HFFc6 (cell line): ENCODE data around the gene MEGF9. TPM values are rescaled to one million over a fixed set of nuclear protein-coding genes. Genes with fewer than 3 reads are reported as not detected.
A peak's percentile ranks its signal among the peaks of the same experiment; 100 is the strongest.

ENCODE experiments used
- DNase-seq: peaks from one replicate; pipeline ENCODE4 v3.0.0-alpha.2; 2018
- H3K27ac Mint-ChIP-seq: 2 replicates; pipeline ENCODE4 v1.8.0; 2020; ENCODE audit warnings: mild to moderate bottlenecking, mixed read lengths
- H3K27me3 Mint-ChIP-seq: 2 replicates; pipeline ENCODE4 v1.8.0; 2021; ENCODE audit warnings: mild to moderate bottlenecking, moderate library complexity, mixed read lengths; ENCODE audit not compliant: insufficient read depth
- H3K36me3 Mint-ChIP-seq: 2 replicates; pipeline ENCODE4 v1.8.0; 2021; ENCODE audit warnings: low read depth, mixed read lengths
- H3K4me1 Mint-ChIP-seq: 2 replicates; pipeline ENCODE4 v1.8.0; 2020; ENCODE audit warnings: low read depth, mixed read lengths
- H3K4me3 Mint-ChIP-seq: 2 replicates; pipeline ENCODE4 v1.8.0; 2020; ENCODE audit warnings: mild to moderate bottlenecking, moderate library complexity, mixed read lengths
- H3K9me3 Mint-ChIP-seq: 2 replicates; pipeline ENCODE4 v1.8.0; 2020; ENCODE audit warnings: mild to moderate bottlenecking, mixed read lengths
- total RNA-seq, 6 experiments: library from RNA; stranded (reverse); fragmentation: NEBNext Ultra II Directional; extraction: Animal tissue kit (Norgen Biotek cat#: 25700); gene quantifications; 2 replicates in 1 of 6; 3 replicates in 5 of 6; pipeline ENCODE4 v1.2.3, GENCODE V29; 2021
- TF ChIP-seq, protein P1 (sequence below): fragments of 200-600 bp; sonication (generic); IDR thresholded peaks from 2 replicates; pipeline ENCODE4 v1.5.0; 2021; ENCODE audit warnings: antibody characterized with exemption, mild to moderate bottlenecking

MEGF9 gene
- total RNA-seq, 6 experiments from 2014 or later = 5.1 to 9.8 (median 8.8) TPM

DNA sequence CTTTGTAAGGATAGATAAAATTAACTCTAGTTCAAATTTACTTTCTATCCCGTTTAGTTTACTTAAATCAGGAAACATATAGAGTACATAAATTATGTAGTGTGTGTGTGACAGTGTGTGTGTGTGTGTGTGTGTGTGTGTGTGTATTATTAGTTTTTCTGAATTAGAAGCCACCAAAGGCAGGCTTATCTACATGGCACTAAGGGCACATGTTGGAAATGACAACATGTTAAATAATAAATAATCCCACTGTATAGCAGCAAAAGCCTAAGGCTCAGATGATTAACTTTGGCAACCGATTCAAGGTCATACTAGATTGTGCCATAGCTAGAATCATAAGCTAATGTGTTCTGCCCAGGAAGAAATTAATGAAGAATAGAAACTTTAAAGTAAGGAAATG lies 54.6 kb downstream of the MEGF9 start:
- Mint-ChIP-seq H3K27ac (no peak overlapping the region), H3K4me3 (no peak overlapping the region), H3K27me3 (no peaks in the 10 kb centered on the region), H3K9me3 (no peaks in the 10 kb centered on the region), H3K36me3 (no peaks in the 10 kb centered on the region), H3K4me1 (peaks cover 7% of the 10 kb centered on the region; the same call in 1 of the 2 replicates)
- no peak for DNase-seq
- TF ChIP-seq, protein P1, sequence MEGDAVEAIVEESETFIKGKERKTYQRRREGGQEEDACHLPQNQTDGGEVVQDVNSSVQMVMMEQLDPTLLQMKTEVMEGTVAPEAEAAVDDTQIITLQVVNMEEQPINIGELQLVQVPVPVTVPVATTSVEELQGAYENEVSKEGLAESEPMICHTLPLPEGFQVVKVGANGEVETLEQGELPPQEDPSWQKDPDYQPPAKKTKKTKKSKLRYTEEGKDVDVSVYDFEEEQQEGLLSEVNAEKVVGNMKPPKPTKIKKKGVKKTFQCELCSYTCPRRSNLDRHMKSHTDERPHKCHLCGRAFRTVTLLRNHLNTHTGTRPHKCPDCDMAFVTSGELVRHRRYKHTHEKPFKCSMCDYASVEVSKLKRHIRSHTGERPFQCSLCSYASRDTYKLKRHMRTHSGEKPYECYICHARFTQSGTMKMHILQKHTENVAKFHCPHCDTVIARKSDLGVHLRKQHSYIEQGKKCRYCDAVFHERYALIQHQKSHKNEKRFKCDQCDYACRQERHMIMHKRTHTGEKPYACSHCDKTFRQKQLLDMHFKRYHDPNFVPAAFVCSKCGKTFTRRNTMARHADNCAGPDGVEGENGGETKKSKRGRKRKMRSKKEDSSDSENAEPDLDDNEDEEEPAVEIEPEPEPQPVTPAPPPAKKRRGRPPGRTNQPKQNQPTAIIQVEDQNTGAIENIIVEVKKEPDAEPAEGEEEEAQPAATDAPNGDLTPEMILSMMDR = no peak

DNA sequence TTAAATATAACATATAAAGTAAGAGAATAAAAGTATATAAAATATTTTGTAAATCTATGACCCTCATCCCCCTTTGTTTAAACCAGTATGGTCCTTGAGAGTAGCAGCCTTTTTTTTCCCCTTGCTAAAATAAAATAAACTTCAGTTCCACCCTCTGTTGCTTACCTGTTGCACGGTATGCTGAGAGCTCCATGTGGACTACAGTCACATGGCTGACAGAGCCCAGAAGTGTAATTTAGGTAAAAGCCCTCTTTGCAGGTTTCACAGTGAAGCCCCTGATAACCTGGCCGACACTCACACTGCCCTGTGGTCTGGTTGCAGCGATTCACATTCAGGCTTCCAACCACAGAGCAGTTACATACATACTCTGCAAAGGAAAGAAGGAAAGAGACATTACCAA lies 55.1 kb downstream of the MEGF9 start:
- Mint-ChIP-seq H3K4me1 (peaks cover 11% of the 10 kb centered on the region; the same call in 1 of the 2 replicates), H3K36me3 (no peaks in the 10 kb centered on the region), H3K4me3 (no peak overlapping the region), H3K27me3 (no peaks in the 10 kb centered on the region), H3K27ac (no peak overlapping the region), H3K9me3 (no peaks in the 10 kb centered on the region)
- no peak for DNase-seq
- TF ChIP-seq, protein P1 = no peak

DNA sequence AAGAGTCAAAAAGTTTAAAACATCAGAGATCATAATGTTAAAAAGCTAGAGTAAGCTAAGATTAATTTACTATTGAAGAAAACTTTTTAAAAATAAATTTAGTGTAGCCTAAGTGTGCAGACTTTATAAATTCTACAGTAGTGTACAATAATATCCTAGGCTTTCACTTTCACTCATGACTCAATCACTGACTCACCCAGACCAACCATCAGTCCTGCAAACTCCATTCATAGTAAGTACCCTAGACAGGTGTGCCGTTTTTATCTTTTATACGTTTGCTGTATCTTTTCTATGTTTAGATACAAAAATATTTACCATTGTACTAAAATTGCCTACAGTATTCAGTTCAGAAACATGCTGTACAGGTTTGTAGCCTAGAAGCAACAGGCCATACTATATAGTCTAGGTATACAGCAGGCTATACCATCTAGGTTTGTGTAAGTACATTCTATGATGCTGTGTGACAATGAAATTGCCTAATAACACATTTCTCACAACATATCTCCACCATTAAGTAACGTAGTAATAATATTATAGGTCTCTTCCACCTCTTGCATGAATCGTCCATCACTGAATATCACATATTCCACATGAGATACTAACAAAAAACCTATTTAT lies 59.2 kb downstream of the MEGF9 start:
- peaks cover 11% of the 10 kb centered on the region; the same call in 1 of the 2 replicates for H3K4me1 Mint-ChIP-seq
- no peaks in the 10 kb centered on the region for H3K9me3 Mint-ChIP-seq
- no peak overlapping the region for H3K4me3 Mint-ChIP-seq
- H3K36me3 Mint-ChIP-seq = no peaks in the 10 kb centered on the region
- peak; percentile 27 for DNase-seq
- TF ChIP-seq, protein P1 = no peak
- no peaks in the 10 kb centered on the region for H3K27me3 Mint-ChIP-seq
- no peak overlapping the region for H3K27ac Mint-ChIP-seq

DNA sequence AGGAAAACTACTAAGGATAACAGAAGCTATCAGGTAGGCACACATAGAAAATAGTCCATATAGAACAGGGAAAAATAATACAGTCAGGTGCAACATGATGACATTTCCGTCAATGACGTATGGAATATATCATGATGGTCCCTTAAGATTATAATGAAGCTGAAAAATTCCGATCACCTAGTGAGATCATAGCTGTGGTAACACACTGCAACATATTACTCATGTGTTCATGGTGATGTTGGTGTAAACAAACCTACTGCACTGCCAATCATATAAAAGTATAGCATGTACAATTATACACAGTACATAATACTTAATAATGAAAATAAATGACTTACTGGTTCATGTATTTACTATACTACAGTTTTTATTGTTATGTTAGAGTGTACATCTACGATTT lies 60.0 kb downstream of the MEGF9 start:
- no peaks in the 10 kb centered on the region for H3K36me3 Mint-ChIP-seq
- H3K9me3 Mint-ChIP-seq = no peaks in the 10 kb centered on the region
- H3K27ac Mint-ChIP-seq = no peak overlapping the region
- TF ChIP-seq, protein P1 = no peak
- peaks cover 11% of the 10 kb centered on the region; the same call in 1 of the 2 replicates for H3K4me1 Mint-ChIP-seq
- no peak overlapping the region for H3K4me3 Mint-ChIP-seq
- no peak for DNase-seq
- H3K27me3 Mint-ChIP-seq = no peaks in the 10 kb centered on the region

DNA sequence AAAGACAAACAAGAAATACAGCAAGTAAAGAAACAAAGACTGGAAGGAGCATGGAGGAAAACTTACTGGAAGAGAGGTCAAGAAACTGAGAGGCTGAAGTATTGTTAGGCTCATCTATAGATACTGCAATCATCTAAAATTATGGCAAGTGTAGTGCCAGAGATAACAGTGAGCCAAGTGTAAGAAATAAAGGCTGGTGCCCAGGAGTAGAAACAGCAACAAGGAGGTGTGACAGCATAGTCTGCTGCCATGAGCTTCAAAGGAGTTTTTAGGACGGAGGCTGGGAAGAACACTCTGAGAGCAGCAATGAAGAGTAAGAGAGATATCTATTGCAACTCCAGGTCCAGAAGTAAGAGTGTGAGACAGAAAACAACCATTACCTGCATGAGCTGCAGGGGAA lies 60.5 kb downstream of the MEGF9 start:
- H3K4me3 Mint-ChIP-seq = no peak overlapping the region
- H3K4me1 Mint-ChIP-seq = peaks cover 11% of the 10 kb centered on the region; the same call in 1 of the 2 replicates
- H3K27ac Mint-ChIP-seq = no peak overlapping the region
- TF ChIP-seq, protein P1 = no peak
- no peaks in the 10 kb centered on the region for H3K9me3 Mint-ChIP-seq
- no peak for DNase-seq
- H3K27me3 Mint-ChIP-seq = no peaks in the 10 kb centered on the region
- H3K36me3 Mint-ChIP-seq = no peaks in the 10 kb centered on the region
